Measurements from ENCODE around the gene RAC3. TPM values are rescaled to one million over a fixed set of nuclear protein-coding genes. Genes with fewer than 3 reads are reported as not detected.

RAC3 gene
- total and polyA plus RNA-seq, 9 of the 15 experiments (the other 6 are each of a cell fraction or from before 2014, with no cell fraction given), result 0.23 to 292 (median 118) TPM

DNA sequence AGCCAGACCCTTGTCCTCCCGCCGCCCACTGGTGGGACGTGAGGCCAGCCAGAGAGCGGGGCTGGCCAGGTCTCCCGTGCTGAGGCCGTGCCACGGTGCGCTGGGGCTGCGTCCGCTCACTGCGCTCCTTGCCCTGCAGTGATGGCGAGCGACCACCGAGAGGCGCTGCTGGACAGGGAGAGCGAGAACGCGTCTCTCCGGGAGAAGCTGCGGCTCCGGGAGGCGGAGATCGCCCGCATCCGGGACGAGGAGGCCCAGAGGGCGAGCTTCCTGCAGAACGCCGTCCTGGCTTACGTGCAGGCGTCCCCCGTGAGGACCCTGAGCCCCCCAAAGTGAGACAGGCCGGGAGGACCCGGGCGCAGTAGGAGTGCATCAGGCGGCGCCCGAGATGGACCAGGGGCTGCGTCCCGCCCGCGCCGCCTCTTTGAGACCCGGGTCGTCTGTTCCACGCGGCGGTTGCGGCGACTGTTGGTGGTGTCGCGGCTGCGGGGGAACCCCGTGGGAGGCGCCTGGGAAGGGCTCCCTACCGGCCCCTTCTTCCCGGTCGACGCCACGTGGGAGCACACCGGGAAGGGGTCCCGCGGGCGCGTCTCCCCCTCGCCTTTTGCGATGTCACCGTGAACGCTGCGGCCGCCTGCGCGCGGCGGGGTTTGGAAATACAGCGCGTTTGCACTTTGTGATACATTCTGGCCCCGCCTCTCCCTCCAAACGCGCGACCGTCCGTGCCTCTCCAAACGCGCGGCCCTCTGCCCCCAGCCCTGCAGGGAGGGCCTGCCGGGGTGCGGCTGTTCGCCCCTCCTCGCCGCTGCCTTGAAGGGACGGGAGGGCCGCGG, 792 bp upstream of the RAC3 start (continued):
- no peak for TF ChIP-seq ZNF592 (IDR thresholded peaks at IDR 0.05)
- no peak for TF ChIP-seq ZNF655 (CRISPR knock-in tag; IDR thresholded peaks at IDR 0.05)
- no peak for TF ChIP-seq HNRNPK (IDR thresholded peaks at IDR 0.05; ENCODE audit: low read depth, low read length, poor library complexity, severe bottlenecking)
- TF ChIP-seq, protein P1, sequence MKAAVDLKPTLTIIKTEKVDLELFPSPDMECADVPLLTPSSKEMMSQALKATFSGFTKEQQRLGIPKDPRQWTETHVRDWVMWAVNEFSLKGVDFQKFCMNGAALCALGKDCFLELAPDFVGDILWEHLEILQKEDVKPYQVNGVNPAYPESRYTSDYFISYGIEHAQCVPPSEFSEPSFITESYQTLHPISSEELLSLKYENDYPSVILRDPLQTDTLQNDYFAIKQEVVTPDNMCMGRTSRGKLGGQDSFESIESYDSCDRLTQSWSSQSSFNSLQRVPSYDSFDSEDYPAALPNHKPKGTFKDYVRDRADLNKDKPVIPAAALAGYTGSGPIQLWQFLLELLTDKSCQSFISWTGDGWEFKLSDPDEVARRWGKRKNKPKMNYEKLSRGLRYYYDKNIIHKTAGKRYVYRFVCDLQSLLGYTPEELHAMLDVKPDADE (conservative IDR thresholded peaks at IDR 0.05; ENCODE audit: control insufficient read depth, low read depth, low read length), result no peak; the same call in 1 of the 2 replicates
- TF ChIP-seq E2F5 (CRISPR knock-in tag; IDR thresholded peaks at IDR 0.05), result no peak
- TF ChIP-seq STAT5A (IDR thresholded peaks at IDR 0.05; ENCODE audit: borderline replicate concordance, low read length), result no peak
- TF ChIP-seq NR3C1 (CRISPR knock-in tag; IDR thresholded peaks at IDR 0.05), result no peak
- peak; percentile 72 for TF ChIP-seq C11orf30 (IDR thresholded peaks at IDR 0.05; ENCODE audit: low read depth)
- no peak for TF ChIP-seq ZNF311 (CRISPR knock-in tag; IDR thresholded peaks at IDR 0.05)
- no peak for TF ChIP-seq DNMT1 (IDR thresholded peaks at IDR 0.05)
- TF ChIP-seq SAFB (IDR thresholded peaks at IDR 0.05; ENCODE audit: borderline replicate concordance, low read depth, low read length), result peak; percentile 80; the same call in 1 of the 2 replicates
- no peak for TF ChIP-seq PTRF (tag; IDR thresholded peaks at IDR 0.05)
- no peak for TF ChIP-seq ZBTB5 (IDR thresholded peaks at IDR 0.05)
- TF ChIP-seq U2AF1 (optimal IDR thresholded peaks at IDR 0.05; ENCODE audit: low read depth, low read length), result peak; percentile 66
- TF ChIP-seq ZNF197 (CRISPR knock-in tag; IDR thresholded peaks at IDR 0.05; ENCODE audit: low read depth), result no peak
- peak; percentile 71 for TF ChIP-seq RBBP5 (IDR thresholded peaks at IDR 0.05; ENCODE audit: borderline replicate concordance, insufficient read depth, low read length, poor library complexity, severe bottlenecking)
- no peak for TF ChIP-seq ZNF444 (CRISPR knock-in tag; IDR thresholded peaks at IDR 0.05)
- TF ChIP-seq ZNF184 (CRISPR knock-in tag; IDR thresholded peaks at IDR 0.05), result no peak

Measured in K562 (cell line).